DOHH2 (cell line): Measurements from ENCODE around the gene GAA.

Source experiments
- H3F3A ChIP-seq: fragments of 200-600 bp; sonication (generic), shearing (Covaris generic); 2 replicates; pipeline ENCODE4 v1.6.0; 2016; ENCODE audit warnings: antibody characterized with exemption, mild to moderate bottlenecking; ENCODE audit not compliant: control insufficient read depth, insufficient read depth
- H3K27ac ChIP-seq: fragments of 200-600 bp; sonication (generic); 2 replicates; pipeline ENCODE4 v1.5.1; 2014; ENCODE audit warnings: low read depth, mild to moderate bottlenecking, low read length, moderate library complexity
- H3K27me3 ChIP-seq: fragments of 200-600 bp; sonication (generic); 2 replicates; pipeline ENCODE4 v1.6.1; 2014; ENCODE audit warnings: mild to moderate bottlenecking, low read length, mixed read lengths; ENCODE audit not compliant: control insufficient read depth
- H3K36me3 ChIP-seq: fragments of 200-600 bp; sonication (generic); 2 replicates; pipeline ENCODE4 v1.6.1; 2014; ENCODE audit warnings: mild to moderate bottlenecking, low read length, moderate library complexity, mixed read lengths; ENCODE audit not compliant: control insufficient read depth
- H3K4me1 ChIP-seq: fragments of 200-600 bp; sonication (generic); 2 replicates; pipeline ENCODE4 v1.6.1; 2014; ENCODE audit warnings: mild to moderate bottlenecking, low read length, mixed read lengths; ENCODE audit not compliant: control insufficient read depth
- H3K4me2 ChIP-seq: fragments of 200-600 bp; sonication (generic); 2 replicates; pipeline ENCODE4 v1.6.0; 2014; ENCODE audit warnings: mild to moderate bottlenecking, low read length, moderate library complexity
- H3K4me3 ChIP-seq: fragments of 200-600 bp; sonication (generic); 2 replicates; pipeline ENCODE4 v1.5.1; 2014; ENCODE audit warnings: mild to moderate bottlenecking, low read length, mixed read lengths
- H3K79me2 ChIP-seq: fragments of 200-600 bp; sonication (generic); 2 replicates; pipeline ENCODE4 v1.6.1; 2014; ENCODE audit warnings: mild to moderate bottlenecking, low read length, mixed read lengths; ENCODE audit not compliant: control insufficient read depth
- H3K9me2 ChIP-seq: fragments of 200-600 bp; sonication (generic); replicated peaks from 2 replicates; pipeline ENCODE4 v1.6.1; 2014; ENCODE audit warnings: mild to moderate bottlenecking, low read length, mixed read lengths; ENCODE audit not compliant: control insufficient read depth
- H3K9me3 ChIP-seq: fragments of 200-600 bp; sonication (generic); 2 replicates; pipeline ENCODE4 v1.6.1; 2014; ENCODE audit warnings: antibody characterized with exemption, low read length, mixed read lengths; ENCODE audit not compliant: control insufficient read depth, insufficient read depth
- H4K20me1 ChIP-seq: fragments of 200-600 bp; sonication (generic); 2 replicates; pipeline ENCODE4 v1.6.0; 2014; ENCODE audit warnings: low read depth, mild to moderate bottlenecking, antibody characterized with exemption, low read length, moderate library complexity; ENCODE audit not compliant: control insufficient read depth, insufficient read depth
- EZH2phosphoT487 ChIP-seq: fragments of 200-600 bp; sonication (generic); IDR thresholded peaks from 2 replicates; pipeline ENCODE4 v1.6.1; 2017; ENCODE audit warnings: borderline replicate concordance, mild to moderate bottlenecking, antibody characterized with exemption, low read length, moderate library complexity, mixed read lengths
- TF ChIP-seq, protein P1 (sequence below): fragments of 200-600 bp; sonication (generic); IDR thresholded peaks from one replicate; pipeline ENCODE4 v1.5.1; 2014; ENCODE audit warnings: antibody characterized with exemption, mild to moderate bottlenecking, low read depth, low read length; ENCODE audit not compliant: poor library complexity, severe bottlenecking

Gene GAA

DNA sequence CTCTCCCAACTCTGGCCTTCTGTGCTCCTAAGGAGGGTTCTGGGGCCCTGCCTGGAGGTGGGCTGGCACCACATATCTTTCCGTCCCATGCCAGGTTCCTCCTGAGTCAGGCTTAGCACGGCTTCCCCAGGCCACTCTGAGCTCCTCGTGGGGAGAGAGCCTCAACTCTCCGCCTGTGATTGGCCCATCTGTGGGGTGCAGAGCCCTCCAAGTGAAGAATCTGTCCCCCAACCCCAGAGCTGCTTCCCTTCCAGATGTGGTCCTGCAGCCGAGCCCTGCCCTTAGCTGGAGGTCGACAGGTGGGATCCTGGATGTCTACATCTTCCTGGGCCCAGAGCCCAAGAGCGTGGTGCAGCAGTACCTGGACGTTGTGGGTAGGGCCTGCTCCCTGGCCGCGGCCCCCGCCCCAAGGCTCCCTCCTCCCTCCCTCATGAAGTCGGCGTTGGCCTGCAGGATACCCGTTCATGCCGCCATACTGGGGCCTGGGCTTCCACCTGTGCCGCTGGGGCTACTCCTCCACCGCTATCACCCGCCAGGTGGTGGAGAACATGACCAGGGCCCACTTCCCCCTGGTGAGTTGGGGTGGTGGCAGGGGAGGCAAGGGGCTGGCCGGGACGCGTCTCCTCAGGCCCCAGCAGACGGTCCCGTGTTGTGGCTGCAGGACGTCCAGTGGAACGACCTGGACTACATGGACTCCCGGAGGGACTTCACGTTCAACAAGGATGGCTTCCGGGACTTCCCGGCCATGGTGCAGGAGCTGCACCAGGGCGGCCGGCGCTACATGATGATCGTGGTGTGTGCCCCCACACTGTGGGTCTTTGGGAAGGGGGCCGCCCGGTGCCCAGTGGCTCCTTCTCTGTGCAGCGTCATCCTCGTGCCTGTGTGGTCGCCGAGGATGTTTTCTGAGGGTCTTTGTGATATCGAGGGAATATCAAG, 6.9 kb downstream of the GAA start:
- Histone ChIP-seq H3K27me3 (peaks cover 4% of the 10 kb centered on the region), H3K9me3 (no peaks in the 10 kb centered on the region), H3F3A (no peaks in the 10 kb centered on the region; the same call in 1 of the 2 replicates), H3K36me3 (no peaks in the 10 kb centered on the region), H3K4me3 (no peak overlapping the region), H3K9me2 (no peaks in the 10 kb centered on the region), H3K4me1 (peaks cover 23% of the 10 kb centered on the region), H3K4me2 (no peak overlapping the region), H4K20me1 (no peaks in the 10 kb centered on the region), H3K27ac (no peak overlapping the region), H3K79me2 (no peaks in the 10 kb centered on the region)
- no peak for TF ChIP-seq EZH2phosphoT487

DNA sequence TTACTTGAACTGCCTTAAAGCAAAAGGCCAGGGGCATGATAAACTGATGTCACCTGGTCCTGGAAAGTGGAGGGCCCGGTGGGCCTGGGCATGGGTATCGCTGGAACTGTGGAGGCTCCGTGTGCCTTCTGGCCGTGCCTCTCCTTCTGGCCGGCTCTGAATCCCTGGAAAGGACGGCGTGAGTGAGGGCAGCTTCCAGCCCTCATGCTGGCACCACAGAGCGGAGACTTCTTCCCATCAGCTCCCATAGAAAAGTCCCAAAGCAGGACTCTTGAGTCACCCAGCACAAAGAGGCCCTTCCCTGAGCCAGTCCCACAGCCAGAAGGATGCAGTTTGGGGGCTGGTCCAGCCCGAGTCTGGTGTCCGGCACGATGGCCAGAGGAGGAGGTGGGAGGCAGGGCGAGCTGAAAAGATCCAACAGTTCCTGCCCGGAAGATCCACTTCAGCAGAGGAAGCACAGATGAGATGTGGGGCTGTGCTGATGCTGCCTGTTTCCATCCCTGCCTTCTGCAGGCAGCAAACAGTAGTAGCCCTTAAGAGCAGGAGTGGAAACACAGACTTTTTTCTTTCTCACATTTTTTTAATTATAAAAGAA, 7.8 kb downstream of the GAA start:
- Histone ChIP-seq H3K9me2 (no peaks in the 10 kb centered on the region), H3K4me2 (no peak overlapping the region), H3K27me3 (peaks cover 5% of the 10 kb centered on the region), H3K4me1 (peaks cover 26% of the 10 kb centered on the region), H4K20me1 (no peaks in the 10 kb centered on the region), H3K79me2 (no peaks in the 10 kb centered on the region), H3K4me3 (no peak overlapping the region), H3K9me3 (no peaks in the 10 kb centered on the region), H3F3A (peaks cover 6% of the 10 kb centered on the region; the same call in 1 of the 2 replicates), H3K27ac (no peak overlapping the region), H3K36me3 (no peaks in the 10 kb centered on the region)
- TF ChIP-seq EZH2phosphoT487, result no peak
- TF ChIP-seq, protein P1, sequence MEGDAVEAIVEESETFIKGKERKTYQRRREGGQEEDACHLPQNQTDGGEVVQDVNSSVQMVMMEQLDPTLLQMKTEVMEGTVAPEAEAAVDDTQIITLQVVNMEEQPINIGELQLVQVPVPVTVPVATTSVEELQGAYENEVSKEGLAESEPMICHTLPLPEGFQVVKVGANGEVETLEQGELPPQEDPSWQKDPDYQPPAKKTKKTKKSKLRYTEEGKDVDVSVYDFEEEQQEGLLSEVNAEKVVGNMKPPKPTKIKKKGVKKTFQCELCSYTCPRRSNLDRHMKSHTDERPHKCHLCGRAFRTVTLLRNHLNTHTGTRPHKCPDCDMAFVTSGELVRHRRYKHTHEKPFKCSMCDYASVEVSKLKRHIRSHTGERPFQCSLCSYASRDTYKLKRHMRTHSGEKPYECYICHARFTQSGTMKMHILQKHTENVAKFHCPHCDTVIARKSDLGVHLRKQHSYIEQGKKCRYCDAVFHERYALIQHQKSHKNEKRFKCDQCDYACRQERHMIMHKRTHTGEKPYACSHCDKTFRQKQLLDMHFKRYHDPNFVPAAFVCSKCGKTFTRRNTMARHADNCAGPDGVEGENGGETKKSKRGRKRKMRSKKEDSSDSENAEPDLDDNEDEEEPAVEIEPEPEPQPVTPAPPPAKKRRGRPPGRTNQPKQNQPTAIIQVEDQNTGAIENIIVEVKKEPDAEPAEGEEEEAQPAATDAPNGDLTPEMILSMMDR, result no peak

DNA sequence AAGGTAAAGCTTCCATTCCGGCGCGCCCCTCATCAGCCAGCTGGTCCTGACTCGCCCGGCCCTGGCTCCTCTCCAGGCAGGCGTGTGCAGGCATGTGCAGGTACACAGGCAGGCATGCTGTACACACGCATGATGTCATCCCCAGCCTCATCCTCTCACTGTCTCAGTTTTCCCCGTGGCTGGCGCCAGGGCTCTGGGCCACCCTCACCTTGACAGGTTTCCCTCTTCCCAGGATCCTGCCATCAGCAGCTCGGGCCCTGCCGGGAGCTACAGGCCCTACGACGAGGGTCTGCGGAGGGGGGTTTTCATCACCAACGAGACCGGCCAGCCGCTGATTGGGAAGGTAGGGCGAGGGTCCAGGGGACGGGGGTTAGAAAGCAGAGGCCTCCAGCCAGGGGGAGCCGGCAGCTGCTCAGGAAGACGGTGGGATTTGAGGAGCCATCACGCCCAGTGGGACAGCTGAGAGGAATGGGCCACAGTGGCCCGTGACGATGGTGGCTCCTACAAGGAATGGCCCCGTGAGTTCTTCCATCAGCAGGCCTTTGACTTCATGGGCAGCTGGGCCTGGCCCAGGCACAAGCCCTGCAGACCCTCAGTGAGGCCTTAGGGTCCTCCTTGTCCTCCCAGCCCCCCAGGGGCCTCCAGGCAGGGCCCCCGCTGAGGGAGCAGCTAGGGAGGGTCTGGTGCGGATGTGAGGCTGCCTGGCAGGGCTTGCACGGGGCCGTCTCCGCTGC, 8.5 kb downstream of the GAA start:
- Histone ChIP-seq H3K4me3 (no peak overlapping the region), H3F3A (peaks cover 10% of the 10 kb centered on the region; the same call in 1 of the 2 replicates), H3K27me3 (peaks cover 5% of the 10 kb centered on the region), H4K20me1 (no peaks in the 10 kb centered on the region), H3K79me2 (no peaks in the 10 kb centered on the region), H3K4me2 (no peak overlapping the region), H3K9me2 (no peaks in the 10 kb centered on the region), H3K4me1 (peaks cover 26% of the 10 kb centered on the region), H3K9me3 (no peaks in the 10 kb centered on the region), H3K36me3 (no peaks in the 10 kb centered on the region), H3K27ac (no peak overlapping the region)
- TF ChIP-seq, protein P1, result no peak
- TF ChIP-seq EZH2phosphoT487, result no peak
